Liver (tissue), 3 donors: Measurements from ENCODE around the gene OSBP2.

ENCODE experiments used
- FOXA1 ChIP-seq: IDR thresholded peaks from 2 replicates; pipeline ENCODE4 v1.6.1; 2016; ENCODE audit warnings: antibody characterized with exemption
- GABPA ChIP-seq, 2 donors: IDR thresholded peaks in 1 of 2; conservative IDR thresholded peaks in 1 of 2; 2 replicates each; pipeline ENCODE4 v1.6.1; 2016; ENCODE audit warnings: antibody characterized with exemption in 2 of 2, mild to moderate bottlenecking in 1 of 2, moderate library complexity in 1 of 2
- HNF4G ChIP-seq: IDR thresholded peaks from 2 replicates; pipeline ENCODE4 v1.6.1; 2016; ENCODE audit warnings: antibody characterized with exemption
- JUND ChIP-seq, 2 donors: IDR thresholded peaks; 2 replicates each; pipeline ENCODE4 v1.6.1; 2016; ENCODE audit warnings: antibody characterized with exemption in 2 of 2
- NR2F2 ChIP-seq: IDR thresholded peaks from 2 replicates; pipeline ENCODE4 v1.6.1; 2016; ENCODE audit warnings: antibody characterized with exemption
- SP1 ChIP-seq: IDR thresholded peaks from 2 replicates; pipeline ENCODE4 v1.6.1; 2018; ENCODE audit warnings: antibody characterized with exemption, mild to moderate bottlenecking
- TAF1 ChIP-seq: conservative IDR thresholded peaks from 2 replicates; pipeline ENCODE4 v1.6.1; 2016; ENCODE audit warnings: antibody characterized with exemption, mild to moderate bottlenecking
- YY1 ChIP-seq: IDR thresholded peaks from 2 replicates; pipeline ENCODE4 v1.6.1; 2016; ENCODE audit warnings: antibody characterized with exemption, mild to moderate bottlenecking
- TF ChIP-seq, protein P1 (sequence below): fragments of 150-350 bp; IDR thresholded peaks from 2 replicates; pipeline ENCODE4 v1.5.1; 2017; ENCODE audit warnings: improper control_type of control experiment, low read depth, low read length; ENCODE audit not compliant: missing input control
- TF ChIP-seq, protein P2 (sequence below): IDR thresholded peaks from 2 replicates; pipeline ENCODE4 v1.6.1; 2016; ENCODE audit warnings: antibody characterized with exemption, mild to moderate bottlenecking
- TF ChIP-seq, protein P3 (sequence below): IDR thresholded peaks from 2 replicates; pipeline ENCODE4 v1.6.1; 2016; ENCODE audit warnings: antibody characterized with exemption
- TF ChIP-seq, protein P4 (sequence below): IDR thresholded peaks from 2 replicates; pipeline ENCODE4 v1.6.1; 2016; ENCODE audit warnings: antibody characterized with exemption
- donor health status: healthy.
- donor health status: healthy.

DNA sequence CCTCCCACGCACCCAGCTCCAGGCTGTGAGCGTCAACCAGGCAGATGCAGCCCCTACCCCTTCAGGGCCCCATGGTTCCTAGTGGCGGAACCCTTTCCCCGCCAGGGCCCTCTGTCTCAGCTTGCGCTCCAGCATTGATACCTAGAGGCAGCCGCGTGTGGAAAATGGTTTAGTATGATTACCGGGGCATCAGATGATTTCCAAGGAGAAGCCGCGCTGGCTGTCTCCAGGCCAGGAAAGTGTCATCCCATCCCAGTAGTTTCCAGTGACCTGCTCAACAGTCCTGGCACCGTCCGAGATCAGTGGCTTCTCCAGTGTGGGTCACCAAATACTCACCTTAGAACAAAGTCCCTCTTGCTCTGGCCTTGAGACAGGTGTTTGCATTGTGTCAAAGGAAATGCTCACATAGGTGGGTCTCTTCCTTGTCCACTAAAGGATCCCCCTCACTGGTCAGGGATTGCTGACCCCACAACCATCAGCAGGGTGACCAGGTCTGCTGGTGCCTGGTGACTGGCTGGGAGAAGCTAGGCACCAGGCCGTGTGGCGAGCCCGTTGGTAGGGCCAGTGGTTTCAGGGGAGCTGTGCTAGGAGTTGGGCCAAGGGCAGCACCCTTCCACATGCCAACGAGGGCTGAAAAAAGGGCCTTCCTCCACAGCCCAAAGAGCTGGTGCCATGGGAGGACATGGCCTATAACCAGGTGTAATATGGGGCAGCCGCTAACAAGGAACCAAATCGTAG, 164.5 kb downstream of the OSBP2 start:
- TF ChIP-seq, protein P1, sequence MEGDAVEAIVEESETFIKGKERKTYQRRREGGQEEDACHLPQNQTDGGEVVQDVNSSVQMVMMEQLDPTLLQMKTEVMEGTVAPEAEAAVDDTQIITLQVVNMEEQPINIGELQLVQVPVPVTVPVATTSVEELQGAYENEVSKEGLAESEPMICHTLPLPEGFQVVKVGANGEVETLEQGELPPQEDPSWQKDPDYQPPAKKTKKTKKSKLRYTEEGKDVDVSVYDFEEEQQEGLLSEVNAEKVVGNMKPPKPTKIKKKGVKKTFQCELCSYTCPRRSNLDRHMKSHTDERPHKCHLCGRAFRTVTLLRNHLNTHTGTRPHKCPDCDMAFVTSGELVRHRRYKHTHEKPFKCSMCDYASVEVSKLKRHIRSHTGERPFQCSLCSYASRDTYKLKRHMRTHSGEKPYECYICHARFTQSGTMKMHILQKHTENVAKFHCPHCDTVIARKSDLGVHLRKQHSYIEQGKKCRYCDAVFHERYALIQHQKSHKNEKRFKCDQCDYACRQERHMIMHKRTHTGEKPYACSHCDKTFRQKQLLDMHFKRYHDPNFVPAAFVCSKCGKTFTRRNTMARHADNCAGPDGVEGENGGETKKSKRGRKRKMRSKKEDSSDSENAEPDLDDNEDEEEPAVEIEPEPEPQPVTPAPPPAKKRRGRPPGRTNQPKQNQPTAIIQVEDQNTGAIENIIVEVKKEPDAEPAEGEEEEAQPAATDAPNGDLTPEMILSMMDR, result no peak
- TF ChIP-seq, protein P2, sequence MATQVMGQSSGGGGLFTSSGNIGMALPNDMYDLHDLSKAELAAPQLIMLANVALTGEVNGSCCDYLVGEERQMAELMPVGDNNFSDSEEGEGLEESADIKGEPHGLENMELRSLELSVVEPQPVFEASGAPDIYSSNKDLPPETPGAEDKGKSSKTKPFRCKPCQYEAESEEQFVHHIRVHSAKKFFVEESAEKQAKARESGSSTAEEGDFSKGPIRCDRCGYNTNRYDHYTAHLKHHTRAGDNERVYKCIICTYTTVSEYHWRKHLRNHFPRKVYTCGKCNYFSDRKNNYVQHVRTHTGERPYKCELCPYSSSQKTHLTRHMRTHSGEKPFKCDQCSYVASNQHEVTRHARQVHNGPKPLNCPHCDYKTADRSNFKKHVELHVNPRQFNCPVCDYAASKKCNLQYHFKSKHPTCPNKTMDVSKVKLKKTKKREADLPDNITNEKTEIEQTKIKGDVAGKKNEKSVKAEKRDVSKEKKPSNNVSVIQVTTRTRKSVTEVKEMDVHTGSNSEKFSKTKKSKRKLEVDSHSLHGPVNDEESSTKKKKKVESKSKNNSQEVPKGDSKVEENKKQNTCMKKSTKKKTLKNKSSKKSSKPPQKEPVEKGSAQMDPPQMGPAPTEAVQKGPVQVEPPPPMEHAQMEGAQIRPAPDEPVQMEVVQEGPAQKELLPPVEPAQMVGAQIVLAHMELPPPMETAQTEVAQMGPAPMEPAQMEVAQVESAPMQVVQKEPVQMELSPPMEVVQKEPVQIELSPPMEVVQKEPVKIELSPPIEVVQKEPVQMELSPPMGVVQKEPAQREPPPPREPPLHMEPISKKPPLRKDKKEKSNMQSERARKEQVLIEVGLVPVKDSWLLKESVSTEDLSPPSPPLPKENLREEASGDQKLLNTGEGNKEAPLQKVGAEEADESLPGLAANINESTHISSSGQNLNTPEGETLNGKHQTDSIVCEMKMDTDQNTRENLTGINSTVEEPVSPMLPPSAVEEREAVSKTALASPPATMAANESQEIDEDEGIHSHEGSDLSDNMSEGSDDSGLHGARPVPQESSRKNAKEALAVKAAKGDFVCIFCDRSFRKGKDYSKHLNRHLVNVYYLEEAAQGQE, result no peak
- TF ChIP-seq, protein P3, sequence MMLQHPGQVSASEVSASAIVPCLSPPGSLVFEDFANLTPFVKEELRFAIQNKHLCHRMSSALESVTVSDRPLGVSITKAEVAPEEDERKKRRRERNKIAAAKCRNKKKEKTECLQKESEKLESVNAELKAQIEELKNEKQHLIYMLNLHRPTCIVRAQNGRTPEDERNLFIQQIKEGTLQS, result no peak
- TF ChIP-seq HNF4G (no peak), GABPA (IDR thresholded peaks at IDR 0.05 in 1 of 2, conservative IDR thresholded peaks at IDR 0.05 in 1 of 2) (no peak), FOXA1 (no peak), YY1 (no peak), TAF1 (no peak), NR2F2 (no peak), JUND (IDR thresholded peaks at IDR 0.05) (no peak), SP1 (no peak)
- TF ChIP-seq, protein P4, sequence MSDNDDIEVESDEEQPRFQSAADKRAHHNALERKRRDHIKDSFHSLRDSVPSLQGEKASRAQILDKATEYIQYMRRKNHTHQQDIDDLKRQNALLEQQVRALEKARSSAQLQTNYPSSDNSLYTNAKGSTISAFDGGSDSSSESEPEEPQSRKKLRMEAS, result no peak
